GM12878 (cell line): Measurements from ENCODE around the gene HINT3. TPM values are rescaled to one million over a fixed set of nuclear protein-coding genes. Genes with fewer than 3 reads are reported as not detected.

Experiments used
- BCL11A ChIP-seq: IDR thresholded peaks from 2 replicates; pipeline ENCODE4 v1.6.1; 2011; ENCODE audit warnings: low read depth, low read length
- BMI1 ChIP-seq: fragments of 450-650 bp; IDR thresholded peaks from 2 replicates; pipeline ENCODE4 v1.6.1; 2016; ENCODE audit warnings: mild to moderate bottlenecking, moderate library complexity, borderline replicate concordance
- HDAC2 ChIP-seq: fragments of 200-600 bp; sonication (generic); IDR thresholded peaks from 2 replicates; pipeline ENCODE4 v1.6.1; 2017
- NFIC ChIP-seq: IDR thresholded peaks from 2 replicates; pipeline ENCODE4 v1.6.1; 2012; ENCODE audit warnings: low read depth, mild to moderate bottlenecking, inconsistent platforms, low read length, moderate library complexity
- NRF1 ChIP-seq: conservative IDR thresholded peaks from 2 replicates; pipeline ENCODE4 v1.6.1; 2011; ENCODE audit warnings: mild to moderate bottlenecking, low read depth, low read length, improper control_type of control experiment
- ZNF217 ChIP-seq: fragments of 450-650 bp; IDR thresholded peaks from 2 replicates; pipeline ENCODE4 v1.6.1; 2017; ENCODE audit warnings: antibody characterized with exemption, mild to moderate bottlenecking
- ZNF274 ChIP-seq: IDR thresholded peaks from one replicate; pipeline ENCODE4 v1.8.0; 2011; ENCODE audit not compliant: insufficient read length, insufficient read depth
- polyA plus RNA-seq, 11 experiments: library from polyadenylated mRNA; depleted of rRNA in 4 of 11; unstranded in 6 of 11; stranded (reverse) in 5 of 11; fragments of >200 nt; fragmentation: Nextera tagmentation in 4 of 11; fragmentation: Illumina TruSeq in 1 of 11; extraction: Ambion mirVana in 4 of 11; extraction: Trizol in 1 of 11; gene quantifications; 1 replicate in 1 of 11; 2 replicates in 10 of 11; pipeline versions ENCODE4 v1.2.1 to v1.2.3, GENCODE V29; 2011 to 2016; ENCODE audit warnings: inconsistent platforms in 2 of 11, missing spikeins in 2 of 11, low read depth in 1 of 11
- total RNA-seq, 4 experiments: library from RNA; depleted of rRNA in 3 of 4; stranded (reverse); fragments of >200 nt in 3 of 4; fragmentation: Illumina TruSeq in 1 of 4; extraction: Trizol in 1 of 4; gene quantifications; 2 replicates each; pipeline versions ENCODE4 v1.2.1 to v1.2.3, GENCODE V29; 2013 to 2021
- TF ChIP-seq, protein P1 (sequence below): fragments of 450-650 bp; IDR thresholded peaks from 2 replicates; pipeline ENCODE4 v1.6.1; 2017; ENCODE audit warnings: antibody characterized with exemption, mild to moderate bottlenecking, moderate library complexity
- TF ChIP-seq, protein P2 (sequence below): fragments of 450-650 bp; IDR thresholded peaks from 2 replicates; pipeline ENCODE4 v1.6.1; 2016; ENCODE audit warnings: mild to moderate bottlenecking

Gene HINT3
- total and polyA plus RNA-seq, 10 of the 15 experiments (the other 5 are each of a cell fraction or from before 2014, with no cell fraction given), result 0.72 to 9.1 (median 5.4) TPM

DNA sequence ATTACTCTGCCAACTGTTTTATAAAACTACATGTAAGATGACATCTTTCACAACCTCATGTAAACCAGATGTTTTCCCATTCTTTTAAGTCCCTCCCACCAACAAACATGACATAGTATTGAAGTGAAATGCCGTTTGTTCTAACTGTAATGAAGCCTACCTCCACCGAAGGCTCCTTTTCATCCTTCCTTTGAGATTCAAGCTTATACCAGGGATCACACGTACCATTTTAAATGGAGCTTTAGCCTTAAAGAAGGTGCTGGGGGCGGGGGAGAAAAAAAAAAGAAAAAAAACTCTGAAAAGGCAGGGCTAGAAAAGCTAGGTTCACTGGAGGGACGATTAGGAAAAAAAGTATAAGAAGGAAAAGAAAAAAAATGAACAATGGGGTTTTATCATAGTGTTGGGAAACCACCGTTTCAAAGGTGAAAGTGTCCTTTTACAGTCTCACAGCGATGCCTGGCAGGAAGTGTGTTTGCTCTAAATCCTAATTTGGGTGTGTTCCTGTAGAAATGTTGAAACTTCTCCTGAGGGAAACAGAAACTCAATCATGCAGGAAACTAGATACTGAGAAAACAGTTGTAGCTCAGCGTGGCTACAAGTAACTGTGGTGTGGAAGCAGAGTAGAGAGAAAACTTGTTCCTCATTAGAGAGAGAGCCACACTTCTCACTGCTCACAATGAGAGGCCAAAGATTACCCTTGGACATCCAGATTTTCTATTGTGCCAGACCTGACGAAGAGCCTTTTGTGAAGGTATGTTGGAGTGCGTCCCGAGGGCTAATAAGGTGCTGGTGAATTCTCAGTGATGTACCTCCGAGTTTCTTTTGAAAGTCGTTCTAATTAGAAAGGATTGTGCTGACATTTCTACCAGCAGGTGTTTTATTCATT is 37.6 kb upstream of the HINT3 start (continued):
- TF ChIP-seq, protein P1, sequence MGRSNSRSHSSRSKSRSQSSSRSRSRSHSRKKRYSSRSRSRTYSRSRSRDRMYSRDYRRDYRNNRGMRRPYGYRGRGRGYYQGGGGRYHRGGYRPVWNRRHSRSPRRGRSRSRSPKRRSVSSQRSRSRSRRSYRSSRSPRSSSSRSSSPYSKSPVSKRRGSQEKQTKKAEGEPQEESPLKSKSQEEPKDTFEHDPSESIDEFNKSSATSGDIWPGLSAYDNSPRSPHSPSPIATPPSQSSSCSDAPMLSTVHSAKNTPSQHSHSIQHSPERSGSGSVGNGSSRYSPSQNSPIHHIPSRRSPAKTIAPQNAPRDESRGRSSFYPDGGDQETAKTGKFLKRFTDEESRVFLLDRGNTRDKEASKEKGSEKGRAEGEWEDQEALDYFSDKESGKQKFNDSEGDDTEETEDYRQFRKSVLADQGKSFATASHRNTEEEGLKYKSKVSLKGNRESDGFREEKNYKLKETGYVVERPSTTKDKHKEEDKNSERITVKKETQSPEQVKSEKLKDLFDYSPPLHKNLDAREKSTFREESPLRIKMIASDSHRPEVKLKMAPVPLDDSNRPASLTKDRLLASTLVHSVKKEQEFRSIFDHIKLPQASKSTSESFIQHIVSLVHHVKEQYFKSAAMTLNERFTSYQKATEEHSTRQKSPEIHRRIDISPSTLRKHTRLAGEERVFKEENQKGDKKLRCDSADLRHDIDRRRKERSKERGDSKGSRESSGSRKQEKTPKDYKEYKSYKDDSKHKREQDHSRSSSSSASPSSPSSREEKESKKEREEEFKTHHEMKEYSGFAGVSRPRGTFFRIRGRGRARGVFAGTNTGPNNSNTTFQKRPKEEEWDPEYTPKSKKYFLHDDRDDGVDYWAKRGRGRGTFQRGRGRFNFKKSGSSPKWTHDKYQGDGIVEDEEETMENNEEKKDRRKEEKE, result no peak
- TF ChIP-seq NFIC (peak; percentile 67), HDAC2 (no peak), BMI1 (no peak), BCL11A (no peak), ZNF274 (no peak), NRF1 (no peak), ZNF217 (0 out of 2 replicates have a peak, but pooled peaks have one; percentile 46)
- TF ChIP-seq, protein P2, sequence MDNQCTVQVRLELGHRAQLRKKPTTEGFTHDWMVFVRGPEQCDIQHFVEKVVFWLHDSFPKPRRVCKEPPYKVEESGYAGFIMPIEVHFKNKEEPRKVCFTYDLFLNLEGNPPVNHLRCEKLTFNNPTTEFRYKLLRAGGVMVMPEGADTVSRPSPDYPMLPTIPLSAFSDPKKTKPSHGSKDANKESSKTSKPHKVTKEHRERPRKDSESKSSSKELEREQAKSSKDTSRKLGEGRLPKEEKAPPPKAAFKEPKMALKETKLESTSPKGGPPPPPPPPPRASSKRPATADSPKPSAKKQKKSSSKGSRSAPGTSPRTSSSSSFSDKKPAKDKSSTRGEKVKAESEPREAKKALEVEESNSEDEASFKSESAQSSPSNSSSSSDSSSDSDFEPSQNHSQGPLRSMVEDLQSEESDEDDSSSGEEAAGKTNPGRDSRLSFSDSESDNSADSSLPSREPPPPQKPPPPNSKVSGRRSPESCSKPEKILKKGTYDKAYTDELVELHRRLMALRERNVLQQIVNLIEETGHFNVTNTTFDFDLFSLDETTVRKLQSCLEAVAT, result peak; percentile 75; the same call in 1 of the 2 replicates
- TF ChIP-seq, all 136 proteins: peak for 44
